ENCODE data around the gene FRAT1. TPM values are rescaled to one million over a fixed set of nuclear protein-coding genes. Genes with fewer than 3 reads are reported as not detected.

Gene FRAT1
- total and polyA plus RNA-seq, 2 of the 8 experiments (the other 6 are each of a cell fraction or from before 2014, with no cell fraction given) = 1.9 to 5.2 TPM

- TF ChIP-seq CHD7 (IDR thresholded peaks at IDR 0.05; ENCODE audit: insufficient replicate concordance, low read length) (no peak), POLR2A (IDR thresholded peaks at IDR 0.05; ENCODE audit: control extremely low read depth in 1 of 2, low read depth in 2 of 2, low read length in 2 of 2) (peak in 1 of 2 experiments; percentile 40; a peak in 1 of 3 replicates), BCL11A (IDR thresholded peaks at IDR 0.05; ENCODE audit: low read depth in 2 of 2, low read length in 2 of 2) (no peak), RFX5 (IDR thresholded peaks at IDR 0.05; ENCODE audit: borderline replicate concordance, low read depth, low read length) (no peak), CREB1 (IDR thresholded peaks at IDR 0.05) (no peak), POLR2AphosphoS5 (IDR thresholded peaks at IDR 0.05; ENCODE audit: low read depth, low read length) (0 out of 2 replicates have a peak, but pooled peaks have one; percentile 21), GABPA (IDR thresholded peaks at IDR 0.05; ENCODE audit: borderline replicate concordance, insufficient read depth, low read length) (no peak), SIN3A (conservative IDR thresholded peaks at IDR 0.05 in 1 of 2, IDR thresholded peaks at IDR 0.05 in 1 of 2; ENCODE audit: low read depth in 1 of 2, low read length in 2 of 2) (0 out of 4 replicates have a peak, but pooled peaks of 1 of the 2 experiments have one; percentile 39)
These were observed 13.7 kb downstream of the FRAT1 start (continued) for GRCh38 chr10:97332591-97333350.

Measured in H1 (cell line).